22Rv1 (cell line): ENCODE results near the gene EFCAB7.

Experiments used
- ZFX ChIP-seq: fragments of 450-650 bp; IDR thresholded peaks from 2 replicates; pipeline ENCODE4 v1.6.1; 2017; ENCODE audit warnings: antibody characterized with exemption, borderline replicate concordance
- TF ChIP-seq, protein P1 (sequence below): fragments of 450-650 bp; IDR thresholded peaks from 2 replicates; pipeline ENCODE4 v1.5.1; 2017; ENCODE audit warnings: mild to moderate bottlenecking

DNA sequence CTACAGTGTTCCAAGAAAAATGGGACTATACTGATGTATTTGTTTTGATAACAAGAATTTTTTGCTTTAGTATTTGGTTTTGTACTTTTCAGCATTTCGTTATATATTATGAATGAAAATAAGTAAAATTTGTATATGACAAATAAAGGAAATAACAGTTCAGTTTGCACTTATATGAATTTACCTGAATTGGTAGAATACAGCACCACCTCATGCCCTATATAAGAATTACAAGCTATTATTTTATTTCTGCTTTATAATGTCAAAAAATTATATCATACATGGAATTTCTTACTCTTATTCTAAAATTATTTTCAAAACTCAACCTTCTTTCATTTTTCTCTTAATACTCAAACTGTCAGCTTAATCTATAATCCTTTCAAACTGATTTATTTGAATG, 14.6 kb downstream of the EFCAB7 start:
- TF ChIP-seq, protein P1, sequence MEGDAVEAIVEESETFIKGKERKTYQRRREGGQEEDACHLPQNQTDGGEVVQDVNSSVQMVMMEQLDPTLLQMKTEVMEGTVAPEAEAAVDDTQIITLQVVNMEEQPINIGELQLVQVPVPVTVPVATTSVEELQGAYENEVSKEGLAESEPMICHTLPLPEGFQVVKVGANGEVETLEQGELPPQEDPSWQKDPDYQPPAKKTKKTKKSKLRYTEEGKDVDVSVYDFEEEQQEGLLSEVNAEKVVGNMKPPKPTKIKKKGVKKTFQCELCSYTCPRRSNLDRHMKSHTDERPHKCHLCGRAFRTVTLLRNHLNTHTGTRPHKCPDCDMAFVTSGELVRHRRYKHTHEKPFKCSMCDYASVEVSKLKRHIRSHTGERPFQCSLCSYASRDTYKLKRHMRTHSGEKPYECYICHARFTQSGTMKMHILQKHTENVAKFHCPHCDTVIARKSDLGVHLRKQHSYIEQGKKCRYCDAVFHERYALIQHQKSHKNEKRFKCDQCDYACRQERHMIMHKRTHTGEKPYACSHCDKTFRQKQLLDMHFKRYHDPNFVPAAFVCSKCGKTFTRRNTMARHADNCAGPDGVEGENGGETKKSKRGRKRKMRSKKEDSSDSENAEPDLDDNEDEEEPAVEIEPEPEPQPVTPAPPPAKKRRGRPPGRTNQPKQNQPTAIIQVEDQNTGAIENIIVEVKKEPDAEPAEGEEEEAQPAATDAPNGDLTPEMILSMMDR, result peak; percentile 74
- TF ChIP-seq ZFX, result no peak
